ENCODE measurements around the gene IQSEC1.

Gene IQSEC1

DNA sequence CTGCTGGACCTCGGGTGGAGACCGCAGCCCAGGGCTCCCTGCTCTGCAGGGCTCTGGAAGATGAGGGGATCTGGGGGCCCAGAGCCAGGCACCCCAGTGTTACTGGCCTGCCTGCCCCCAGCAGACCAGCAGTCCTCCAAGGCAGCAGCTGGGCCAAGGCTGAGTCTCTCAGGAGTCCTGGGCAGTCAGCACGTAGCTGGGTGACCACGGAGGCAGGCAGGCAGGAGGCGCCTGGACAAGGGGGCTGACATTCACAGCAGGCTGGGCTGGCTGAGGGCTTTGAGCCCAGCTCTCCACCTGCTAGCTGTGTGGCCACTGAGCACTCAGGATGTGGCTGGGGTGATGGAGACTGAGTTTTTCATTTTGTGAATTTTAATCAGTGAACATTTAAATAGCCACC, 67.9 kb downstream of the IQSEC1 start:
- H3K27ac ChIP-seq: no peak overlapping the region
- TF ChIP-seq, protein P1, sequence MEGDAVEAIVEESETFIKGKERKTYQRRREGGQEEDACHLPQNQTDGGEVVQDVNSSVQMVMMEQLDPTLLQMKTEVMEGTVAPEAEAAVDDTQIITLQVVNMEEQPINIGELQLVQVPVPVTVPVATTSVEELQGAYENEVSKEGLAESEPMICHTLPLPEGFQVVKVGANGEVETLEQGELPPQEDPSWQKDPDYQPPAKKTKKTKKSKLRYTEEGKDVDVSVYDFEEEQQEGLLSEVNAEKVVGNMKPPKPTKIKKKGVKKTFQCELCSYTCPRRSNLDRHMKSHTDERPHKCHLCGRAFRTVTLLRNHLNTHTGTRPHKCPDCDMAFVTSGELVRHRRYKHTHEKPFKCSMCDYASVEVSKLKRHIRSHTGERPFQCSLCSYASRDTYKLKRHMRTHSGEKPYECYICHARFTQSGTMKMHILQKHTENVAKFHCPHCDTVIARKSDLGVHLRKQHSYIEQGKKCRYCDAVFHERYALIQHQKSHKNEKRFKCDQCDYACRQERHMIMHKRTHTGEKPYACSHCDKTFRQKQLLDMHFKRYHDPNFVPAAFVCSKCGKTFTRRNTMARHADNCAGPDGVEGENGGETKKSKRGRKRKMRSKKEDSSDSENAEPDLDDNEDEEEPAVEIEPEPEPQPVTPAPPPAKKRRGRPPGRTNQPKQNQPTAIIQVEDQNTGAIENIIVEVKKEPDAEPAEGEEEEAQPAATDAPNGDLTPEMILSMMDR (conservative IDR thresholded peaks at IDR 0.05; ENCODE audit: low read depth): no peak
- ChIA-PET POLR2A (ENCODE audit: low non-redundant PET) (interaction anchor here (0.6 kb wide), 1 partner anchor 12 kb away, joined by 12 read pairs; no protein-coding TSS in a partner anchor), CTCF (no interaction called here)
- no peak for DNase-seq (ENCODE audit: low spot score)

DNA sequence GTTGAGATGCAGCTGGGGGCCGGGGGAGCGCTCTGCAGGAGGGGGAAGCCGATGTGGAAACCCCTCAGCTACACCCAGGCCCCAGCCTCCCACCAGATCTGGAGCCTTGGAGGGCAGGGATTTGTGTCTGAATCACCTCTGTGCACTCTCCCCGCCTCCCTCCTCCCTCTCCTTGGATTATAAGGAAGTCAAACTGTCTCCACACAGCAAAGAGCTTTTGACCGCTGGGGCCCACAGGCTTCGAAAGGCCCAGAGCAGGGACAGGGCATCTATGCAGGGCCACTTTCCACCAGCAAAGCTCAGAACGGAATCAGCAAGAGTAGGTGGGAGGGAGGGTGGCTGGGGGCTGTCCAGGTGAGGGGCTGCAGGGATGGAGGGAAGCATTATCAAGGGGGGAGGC, 68.9 kb downstream of the IQSEC1 start:
- POLR2A ChIA-PET (ENCODE audit: low non-redundant PET): no interaction called here
- no peak for DNase-seq (ENCODE audit: low spot score)
- CTCF ChIA-PET: no interaction called here
- H3K27ac ChIP-seq: no peak overlapping the region
- TF ChIP-seq, protein P1 (conservative IDR thresholded peaks at IDR 0.05; ENCODE audit: low read depth): no peak

DNA sequence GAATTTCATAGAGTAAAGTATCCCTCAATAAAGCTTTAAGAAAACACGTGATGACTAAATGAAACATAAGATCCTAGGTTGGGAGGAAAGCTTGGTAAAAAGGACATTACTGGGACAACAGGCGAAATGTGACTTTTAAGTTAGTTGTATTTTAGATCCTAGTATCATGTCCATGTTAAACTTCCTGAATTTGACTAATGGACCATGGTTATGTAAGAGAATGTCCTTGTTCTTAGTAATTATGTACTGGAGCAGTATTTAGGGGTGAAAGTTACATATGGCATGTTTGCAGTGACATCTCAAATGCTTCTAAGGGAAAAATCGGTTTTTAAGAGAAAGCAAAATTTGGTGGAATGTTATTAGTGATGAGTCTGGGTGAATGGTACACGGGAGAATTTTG, 69.6 kb downstream of the IQSEC1 start:
- CTCF ChIA-PET: no interaction called here
- no peak for DNase-seq (ENCODE audit: low spot score)
- no peak overlapping the region for H3K27ac ChIP-seq
- POLR2A ChIA-PET (ENCODE audit: low non-redundant PET): no interaction called here
- TF ChIP-seq, protein P1 (conservative IDR thresholded peaks at IDR 0.05; ENCODE audit: low read depth): no peak

DNA sequence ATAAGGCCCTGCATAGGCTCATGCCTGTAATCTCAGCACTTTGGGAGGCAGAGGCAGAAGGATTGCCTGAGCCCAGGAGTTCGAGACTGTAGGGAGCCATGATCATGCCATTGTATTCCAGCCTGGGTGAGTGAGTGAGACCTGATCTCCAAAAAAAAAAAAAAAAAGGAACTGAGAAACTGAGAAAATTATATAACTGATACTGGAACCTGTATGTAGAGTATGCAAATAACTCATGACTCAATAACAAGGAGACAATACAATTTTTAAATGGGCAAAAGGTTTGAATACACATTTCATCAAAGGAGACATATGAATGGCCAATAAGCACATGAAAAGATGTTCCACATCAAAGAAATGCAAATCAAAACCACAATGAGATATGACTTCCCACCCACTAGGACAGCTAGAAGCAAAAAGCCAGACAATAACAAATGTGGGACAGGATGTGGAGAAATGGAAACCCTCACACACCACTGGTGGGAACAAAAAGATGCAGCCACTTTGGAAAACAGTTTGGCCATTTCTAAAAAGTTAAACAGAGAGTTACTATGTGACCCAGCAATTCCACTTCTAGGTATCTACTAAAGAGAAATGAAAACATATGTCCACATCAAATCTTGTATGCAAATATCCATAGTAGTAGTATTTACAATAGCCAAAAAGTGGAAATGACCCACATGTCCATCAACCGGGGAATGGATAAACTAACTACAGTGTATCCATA, 70.7 kb downstream of the IQSEC1 start:
- CTCF ChIA-PET: no interaction called here
- DNase-seq (ENCODE audit: low spot score): no peak

DNA sequence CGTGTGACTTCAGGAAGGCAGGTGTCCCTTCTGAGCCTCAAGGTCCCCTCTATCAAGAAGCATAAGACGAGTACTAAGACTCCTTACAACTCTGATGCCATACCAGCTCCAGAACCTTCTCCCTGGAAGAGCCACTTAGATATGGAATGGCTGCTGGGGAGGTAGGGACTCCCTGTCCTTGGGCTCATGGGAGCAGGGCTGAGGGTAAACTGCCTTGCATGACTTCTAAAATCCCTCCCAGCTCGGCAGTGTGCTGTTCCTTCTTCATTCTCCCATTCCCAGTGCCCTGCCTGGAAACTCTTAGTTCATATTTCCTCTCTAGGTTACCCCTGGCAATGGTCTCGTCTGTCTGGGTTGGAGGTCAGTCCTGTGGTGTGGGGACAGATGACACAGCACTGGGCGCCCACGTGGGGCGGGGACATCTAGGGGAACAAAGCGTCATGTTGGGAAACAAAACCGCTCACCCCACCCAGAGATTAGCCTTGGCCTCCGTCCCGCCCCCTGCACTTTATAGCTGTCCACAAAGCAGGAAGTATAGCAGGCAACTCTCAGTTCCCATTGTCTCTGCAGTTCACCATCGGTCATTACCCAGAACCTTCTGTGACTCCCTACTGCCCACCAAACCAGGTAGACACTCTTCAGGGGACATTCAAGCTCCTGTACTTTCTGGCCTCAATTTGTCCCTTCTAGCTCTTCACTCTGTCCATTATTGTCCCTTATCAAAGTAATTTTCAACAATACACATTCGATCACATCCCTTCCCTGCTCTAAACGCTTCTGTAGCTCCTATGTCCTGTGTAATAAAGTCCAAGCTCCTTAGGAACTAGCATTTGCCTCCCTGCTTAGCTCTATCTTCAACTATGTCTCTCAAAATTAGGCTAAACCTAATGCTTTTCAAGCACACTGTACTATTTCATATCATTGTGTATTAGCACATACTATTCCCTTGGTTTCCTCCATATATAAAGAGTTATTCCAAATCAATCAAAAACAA, 73.8 kb downstream of the IQSEC1 start:
- H3K27ac ChIP-seq: no peak overlapping the region
- ChIA-PET CTCF (interaction anchor here (0.6 kb wide), 2 partner anchors 15 to 1663 kb away, joined by 3 to 4 read pairs; no protein-coding TSS in a partner anchor), POLR2A (ENCODE audit: low non-redundant PET) (interaction anchor here (0.9 kb wide), 1 partner anchor 51 kb away, joined by 3 read pairs; no protein-coding TSS in a partner anchor)
- TF ChIP-seq, protein P1 (conservative IDR thresholded peaks at IDR 0.05; ENCODE audit: low read depth): no peak
- DNase-seq (ENCODE audit: low spot score): no peak

More for the DNA sequence above, 70.7 kb downstream of the IQSEC1 start:
- H3K27ac ChIP-seq: no peak overlapping the region
- TF ChIP-seq, protein P1 (conservative IDR thresholded peaks at IDR 0.05; ENCODE audit: low read depth): no peak
- POLR2A ChIA-PET (ENCODE audit: low non-redundant PET): no interaction called here

DNA sequence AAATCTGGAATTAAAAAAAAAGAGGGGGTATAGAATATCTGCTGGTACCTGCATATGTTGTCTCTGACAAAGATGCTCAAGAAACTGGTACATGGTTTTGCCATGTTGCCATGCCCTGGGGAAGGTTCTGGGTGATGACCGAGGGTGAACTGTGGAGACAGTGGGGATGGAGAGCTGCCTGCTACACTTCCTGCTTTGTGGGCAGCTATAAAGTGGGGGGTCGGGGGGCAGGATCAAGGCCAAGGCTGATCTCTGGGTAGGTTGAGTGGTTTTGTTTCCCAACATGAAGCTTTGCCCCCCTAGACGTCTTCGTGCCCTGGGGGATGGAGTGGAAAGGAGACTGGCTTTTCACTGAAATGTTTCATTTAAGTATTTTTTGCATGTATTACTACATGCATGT, 74.6 kb downstream of the IQSEC1 start:
- no peak for DNase-seq (ENCODE audit: low spot score)
- TF ChIP-seq, protein P1 (conservative IDR thresholded peaks at IDR 0.05; ENCODE audit: low read depth): no peak
- H3K27ac ChIP-seq: no peak overlapping the region
- POLR2A ChIA-PET (ENCODE audit: low non-redundant PET): no interaction called here
- CTCF ChIA-PET: interaction anchor here (0.6 kb wide), 1 partner anchor 1662 kb away, joined by 4 read pairs; no protein-coding TSS in a partner anchor
